Left ventricle myocardium superior (tissue), 1 donor: Measurements from ENCODE around the gene CAND1. TPM values are rescaled to one million over a fixed set of nuclear protein-coding genes. Genes with fewer than 3 reads are reported as not detected.
"Not testable (repeated sequence)": the region's sequence is repeated elsewhere in the genome, so short reads cannot be mapped to it uniquely, and the experiment has no call there.

Source experiments
- ATAC-seq: fragments of 200-7000 bp; cut with Tn5 transposase; one replicate; pipeline ENCODE4 v1.9.1; 2020; ENCODE audit warnings: mild to moderate bottlenecking, moderate library complexity
- DNase-seq: peaks from one replicate; pipeline ENCODE4 v3.0.0-alpha.2; 2020
- intact Hi-C: fragments of 100-400 bp; cut with micrococcal nuclease; formaldehyde crosslinking; loops from one replicate; pipeline ENCODE4 v1.11.0; 2022
- total RNA-seq: library from RNA; stranded (reverse); fragmentation: NEBNext Ultra II Directional; extraction: Animal tissue kit (Norgen Biotek cat#: 25700); gene quantifications from one replicate; pipeline ENCODE4 v1.2.1, GENCODE V29; 2021
- donor health status: DM: no; HTN: yes; CAD: no; lungs with severe emphysema.

The CAND1 gene
- total RNA-seq, 1 donor from 2014 or later = 38.3 TPM

- DNase-seq (no peak), ATAC-seq (no peak)
- intact Hi-C loops = no loop called here
Measured at GRCh38 chr12:67331123-67331522, 62.0 kb downstream of the CAND1 start.

- intact Hi-C loops = no loop called here
- no peak for DNase-seq
- no peak for ATAC-seq
Measured at GRCh38 chr12:67331828-67332227, 62.7 kb downstream of the CAND1 start.

GRCh38 chr12:67333649-67334048 is 64.5 kb downstream of the CAND1 start:
- intact Hi-C loops = no loop called here
- ATAC-seq = no peak
- DNase-seq = no peak

- intact Hi-C loops = no loop called here
- ATAC-seq (no peak), DNase-seq (no peak)
Measured at GRCh38 chr12:67338426-67338825, 69.3 kb downstream of the CAND1 start.

GRCh38 chr12:67339530-67339929 is 70.4 kb downstream of the CAND1 start:
- no peak for ATAC-seq
- no peak for DNase-seq
- intact Hi-C loops = no loop called here

- DNase-seq, ATAC-seq, intact Hi-C loops: not testable (repeated sequence)
Measured at GRCh38 chr12:67341086-67341485, 71.9 kb downstream of the CAND1 start.

- intact Hi-C loops = no loop called here
- no peak for ATAC-seq
- DNase-seq = no peak
Measured at GRCh38 chr12:67344979-67345710, 76.0 kb downstream of the CAND1 start.

GRCh38 chr12:67348683-67349082 is 79.5 kb downstream of the CAND1 start:
- ATAC-seq (no peak), DNase-seq (no peak)
- intact Hi-C loops = no loop called here

GRCh38 chr12:67352682-67353081 is 83.5 kb downstream of the CAND1 start:
- intact Hi-C loops = loop anchor here (10.0 kb wide), 1 partner anchor 592 kb away; no protein-coding TSS in a partner anchor
- DNase-seq = no peak
- no peak for ATAC-seq

GRCh38 chr12:67354322-67354721 is 85.2 kb downstream of the CAND1 start:
- intact Hi-C loops = loop anchor here (10.0 kb wide), 1 partner anchor 590 kb away; no protein-coding TSS in a partner anchor
- peak; percentile 56 for ATAC-seq
- DNase-seq = no peak

GRCh38 chr12:67354966-67355365 is 85.8 kb downstream of the CAND1 start:
- ATAC-seq (no peak), DNase-seq (no peak)
- intact Hi-C loops = loop anchor here (10.0 kb wide), 1 partner anchor 590 kb away; no protein-coding TSS in a partner anchor

- intact Hi-C loops = loop anchor here (10.0 kb wide), 1 partner anchor 589 kb away; no protein-coding TSS in a partner anchor
- peak; percentile 65 for ATAC-seq
- no peak for DNase-seq
Measured at GRCh38 chr12:67355428-67356379, 86.5 kb downstream of the CAND1 start.

- intact Hi-C loops = loop anchor here (10.0 kb wide), 1 partner anchor 588 kb away; no protein-coding TSS in a partner anchor
- ATAC-seq = peak; percentile 4
- DNase-seq = no peak
Measured at GRCh38 chr12:67356380-67356774, 87.2 kb downstream of the CAND1 start.

- ATAC-seq (no peak), DNase-seq (no peak)
- intact Hi-C loops = loop anchor here (10.0 kb wide), 1 partner anchor 587 kb away; no protein-coding TSS in a partner anchor
Measured at GRCh38 chr12:67357376-67358125, 88.4 kb downstream of the CAND1 start.

GRCh38 chr12:67358781-67359338 is 89.7 kb downstream of the CAND1 start:
- intact Hi-C loops = loop anchor here (10.0 kb wide), 1 partner anchor 586 kb away; no protein-coding TSS in a partner anchor
- ATAC-seq (peak; percentile 80), DNase-seq (no peak)

- intact Hi-C loops = no loop called here
- DNase-seq = no peak
- ATAC-seq = no peak
Measured at GRCh38 chr12:67362526-67362925, 93.4 kb downstream of the CAND1 start.

- ATAC-seq (peak; percentile 45), DNase-seq (peak; percentile 28)
- intact Hi-C loops = no loop called here
Measured at GRCh38 chr12:67364228-67364627, 95.1 kb downstream of the CAND1 start.

- intact Hi-C loops = no loop called here
- ATAC-seq = no peak
Measured at GRCh38 chr12:67365131-67365530, 96.0 kb downstream of the CAND1 start.

GRCh38 chr12:67367843-67368242 is 98.7 kb downstream of the CAND1 start:
- intact Hi-C loops = no loop called here
- no peak for ATAC-seq
- no peak for DNase-seq

More at GRCh38 chr12:67365131-67365530, 96.0 kb downstream of the CAND1 start:
- DNase-seq = no peak
